GM12801 (cell line): ENCODE measurements around the gene ROBO1.

ENCODE experiments used
- CTCF ChIP-seq: IDR thresholded peaks from one replicate; pipeline ENCODE4 v1.5.1; 2011; ENCODE audit warnings: control low read depth; ENCODE audit not compliant: insufficient read length; ENCODE audit errors: extremely low read depth

ROBO1 gene

GRCh38 chr3:79202471-79203143 is 565.2 kb downstream of the ROBO1 start:
- no peak for TF ChIP-seq CTCF

- no peak for TF ChIP-seq CTCF
Observed at GRCh38 chr3:79200456-79200855, 567.3 kb downstream of the ROBO1 start.

- no peak for TF ChIP-seq CTCF
Observed at GRCh38 chr3:79199966-79200365, 567.8 kb downstream of the ROBO1 start.

- no peak for TF ChIP-seq CTCF
Observed at GRCh38 chr3:79187426-79187825, 580.4 kb downstream of the ROBO1 start.

- TF ChIP-seq CTCF, result no peak
Observed at GRCh38 chr3:79184251-79184650, 583.5 kb downstream of the ROBO1 start.

GRCh38 chr3:79183496-79183895 is 584.3 kb downstream of the ROBO1 start:
- TF ChIP-seq CTCF, result no peak

- TF ChIP-seq CTCF, result no peak
Observed at GRCh38 chr3:79178471-79179180, 589.2 kb downstream of the ROBO1 start.
